GM19043 (cell line): Measurements from ENCODE around the gene RPL18.
"Not testable (repeated sequence)": the region's sequence is repeated elsewhere in the genome, so short reads cannot be mapped to it uniquely, and the experiment has no call there.

Source experiments
- ATAC-seq: cut with Tn5 transposase; IDR thresholded peaks from one replicate; pipeline ENCODE4 v1.9.1; 2021; ENCODE audit warnings: low read depth; ENCODE audit not compliant: unreplicated experiment

RPL18 gene

GRCh38 chr19:48595171-48595570, 23.8 kb downstream of the RPL18 start:
- no peak for ATAC-seq

- ATAC-seq, result no peak
These were observed 28.0 kb downstream of the RPL18 start for GRCh38 chr19:48591021-48591420.

GRCh38 chr19:48588670-48589401, 30.1 kb downstream of the RPL18 start:
- ATAC-seq, result no peak

- ATAC-seq, result no peak
These were observed 31.6 kb downstream of the RPL18 start for GRCh38 chr19:48587387-48587786.

GRCh38 chr19:48582168-48582567, 36.8 kb downstream of the RPL18 start:
- no peak for ATAC-seq

GRCh38 chr19:48578891-48579290, 40.1 kb downstream of the RPL18 start:
- ATAC-seq, result no peak

- ATAC-seq, result not testable (repeated sequence)
These were observed 41.1 kb downstream of the RPL18 start for GRCh38 chr19:48577908-48578307.

- no peak for ATAC-seq
These were observed 42.9 kb downstream of the RPL18 start for GRCh38 chr19:48575931-48576622.

GRCh38 chr19:48573163-48573505, 45.8 kb downstream of the RPL18 start:
- no peak for ATAC-seq

GRCh38 chr19:48571378-48572162, 47.4 kb downstream of the RPL18 start:
- ATAC-seq, result no peak

GRCh38 chr19:48569814-48570213, 49.2 kb downstream of the RPL18 start:
- ATAC-seq, result no peak

GRCh38 chr19:48568345-48568886, 50.6 kb downstream of the RPL18 start:
- no peak for ATAC-seq
